GM12878 (cell line): ENCODE data around the gene PASK. TPM values are rescaled to one million over a fixed set of nuclear protein-coding genes. Genes with fewer than 3 reads are reported as not detected.
A peak's percentile ranks its signal among the peaks of the same experiment; 100 is the strongest.

Experiments used
- ATAC-seq: fragments of 200-7000 bp; cut with Tn5 transposase; 3 replicates; pipeline ENCODE4 v1.9.1; 2020; ENCODE audit warnings: mild to moderate bottlenecking, moderate library complexity
- BruUV-seq: library from RNA; stranded (reverse); fragments of 400-500 nt; replicated peaks from 2 replicates; lab custom pipeline; 2021; lab: Mats Ljungman, UMichigan
- CTCF ChIA-PET: fragments of 300-600 bp; sonication (Branson Sonifier 250); formaldehyde crosslinking; extraction: SDS; loops from one replicate; lab custom pipeline; 2021; ENCODE audit warnings: inconsistent platforms; lab: Yijun Ruan, JAX
- POLR2A ChIA-PET: fragments of 350-600 bp; formaldehyde crosslinking; extraction: SDS; loops from one replicate; lab custom pipeline; 2021; ENCODE audit warnings: inconsistent platforms; lab: Charles Lee
- RAD21 ChIA-PET: fragments of 300-600 bp; sonication (Branson Sonifier 250); formaldehyde crosslinking; loops from one replicate; lab custom pipeline; 2023; ENCODE audit warnings: antibody characterized with exemption; ENCODE audit not compliant: unreplicated experiment; lab: Charles Lee
- SMC1A ChIA-PET: fragments of 300-600 bp; sonication (Branson Sonifier 250); formaldehyde crosslinking; loops from one replicate; lab custom pipeline; 2023; ENCODE audit not compliant: unreplicated experiment, uncharacterized antibody; lab: Charles Lee
- DNase-seq: peaks from one replicate; pipeline ENCODE4 v3.0.0-alpha.2; 2011; ENCODE audit warnings: low read depth, low spot score
- FAIRE-seq: peaks from 3 replicates; lab custom pipeline; 2011; peaks lifted over from hg19 to GRCh38; lab: Jason Lieb, UNC
- H2AFZ ChIP-seq: 2 replicates; pipeline ENCODE4 v1.6.0; 2011; ENCODE audit warnings: low read depth, low read length, control low read depth; ENCODE audit not compliant: control insufficient read depth
- H3K27ac ChIP-seq: 2 replicates; pipeline ENCODE4 v1.5.1; 2011; ENCODE audit warnings: control low read depth; ENCODE audit not compliant: control insufficient read depth, insufficient read depth
- H3K27me3 ChIP-seq, 2 experiments: replicated peaks in 1 of 2; 2 replicates each; pipeline versions ENCODE4 v1.6.0 to v1.6.1; 2011; ENCODE audit warnings: low read length in 1 of 2; ENCODE audit not compliant: control insufficient read depth in 2 of 2, insufficient read depth in 2 of 2
- H3K36me3 ChIP-seq, 2 experiments: 2 replicates each; pipeline ENCODE4 v1.5.1; 2011; ENCODE audit warnings: low read length in 1 of 2; ENCODE audit not compliant: control insufficient read depth in 2 of 2, insufficient read depth in 2 of 2
- H3K4me1 ChIP-seq: 2 replicates; pipeline ENCODE4 v1.6.1; 2011; ENCODE audit warnings: mild to moderate bottlenecking, low read length, moderate library complexity, mixed read lengths; ENCODE audit not compliant: control insufficient read depth, insufficient read depth
- H3K4me2 ChIP-seq: 2 replicates; pipeline ENCODE4 v1.6.0; 2011; ENCODE audit warnings: control low read depth; ENCODE audit not compliant: control insufficient read depth, insufficient read depth
- H3K4me3 ChIP-seq: fragments of 200-600 bp; sonication (generic); 2 replicates; pipeline ENCODE4 v1.5.1; 2016
- H3K79me2 ChIP-seq: 2 replicates; pipeline ENCODE4 v1.6.0; 2011; ENCODE audit warnings: low read length; ENCODE audit not compliant: control insufficient read depth, insufficient read depth
- H3K9ac ChIP-seq: 2 replicates; pipeline ENCODE4 v1.8.0; 2011; ENCODE audit warnings: low read length, control low read depth, mixed read lengths; ENCODE audit not compliant: control insufficient read depth, insufficient read depth
- H3K9me3 ChIP-seq: replicated peaks from 3 replicates; pipeline ENCODE4 v1.5.1; 2011; ENCODE audit warnings: mild to moderate bottlenecking, low read length; ENCODE audit not compliant: control insufficient read depth, insufficient read depth
- H4K20me1 ChIP-seq: 2 replicates; pipeline ENCODE4 v1.6.0; 2011; ENCODE audit not compliant: control insufficient read depth, insufficient read depth
- JUNB ChIP-seq: IDR thresholded peaks from 2 replicates; pipeline ENCODE4 v1.6.1; 2016; ENCODE audit warnings: antibody characterized with exemption, mild to moderate bottlenecking
- MTA3 ChIP-seq: IDR thresholded peaks from 2 replicates; pipeline ENCODE4 v1.6.1; 2012; ENCODE audit warnings: low read length, inconsistent platforms, borderline replicate concordance
- NFYA ChIP-seq: IDR thresholded peaks from 2 replicates; pipeline ENCODE4 v1.6.1; 2011; ENCODE audit warnings: low read depth, mild to moderate bottlenecking, low read length, improper control_type of control experiment, borderline replicate concordance
- WGBS: methylation state at CpG from one replicate; pipeline ENCODE4 v1.1.6; 2016; ENCODE audit warnings: low lambda C conversion rate; ENCODE audit not compliant: insufficient replicate concordance, insufficient coverage; ENCODE audit errors: missing lambda C conversion rate; 5-methylcytosine and 5-hydroxymethylcytosine counted together
- in situ Hi-C: fragments of 300-500 bp; cut with MboI; formaldehyde crosslinking; loops from 9 replicates; pipeline ENCODE4 v1.14.3; 2018; ENCODE audit warnings: mixed read lengths
- intact Hi-C: fragments of 100-400 bp; cut with micrococcal nuclease; formaldehyde crosslinking; loops from one replicate; pipeline ENCODE4 v1.14.2; 2022; ENCODE audit not compliant: unreplicated experiment
- polyA plus RNA-seq, 11 experiments: library from polyadenylated mRNA; depleted of rRNA in 4 of 11; unstranded in 6 of 11; stranded (reverse) in 5 of 11; fragments of >200 nt; fragmentation: Nextera tagmentation in 4 of 11; fragmentation: Illumina TruSeq in 1 of 11; extraction: Ambion mirVana in 4 of 11; extraction: Trizol in 1 of 11; gene quantifications; 1 replicate in 1 of 11; 2 replicates in 10 of 11; pipeline versions ENCODE4 v1.2.1 to v1.2.3, GENCODE V29; 2011 to 2016; ENCODE audit warnings: inconsistent platforms in 2 of 11, missing spikeins in 2 of 11, low read depth in 1 of 11
- total RNA-seq, 4 experiments: library from RNA; depleted of rRNA in 3 of 4; stranded (reverse); fragments of >200 nt in 3 of 4; fragmentation: Illumina TruSeq in 1 of 4; extraction: Trizol in 1 of 4; gene quantifications; 2 replicates each; pipeline versions ENCODE4 v1.2.1 to v1.2.3, GENCODE V29; 2013 to 2021

Gene PASK
- total and polyA plus RNA-seq, 10 of the 15 experiments (the other 5 are each of a cell fraction or from before 2014, with no cell fraction given), result 9.6 to 62.2 (median 28.5) TPM

DNA sequence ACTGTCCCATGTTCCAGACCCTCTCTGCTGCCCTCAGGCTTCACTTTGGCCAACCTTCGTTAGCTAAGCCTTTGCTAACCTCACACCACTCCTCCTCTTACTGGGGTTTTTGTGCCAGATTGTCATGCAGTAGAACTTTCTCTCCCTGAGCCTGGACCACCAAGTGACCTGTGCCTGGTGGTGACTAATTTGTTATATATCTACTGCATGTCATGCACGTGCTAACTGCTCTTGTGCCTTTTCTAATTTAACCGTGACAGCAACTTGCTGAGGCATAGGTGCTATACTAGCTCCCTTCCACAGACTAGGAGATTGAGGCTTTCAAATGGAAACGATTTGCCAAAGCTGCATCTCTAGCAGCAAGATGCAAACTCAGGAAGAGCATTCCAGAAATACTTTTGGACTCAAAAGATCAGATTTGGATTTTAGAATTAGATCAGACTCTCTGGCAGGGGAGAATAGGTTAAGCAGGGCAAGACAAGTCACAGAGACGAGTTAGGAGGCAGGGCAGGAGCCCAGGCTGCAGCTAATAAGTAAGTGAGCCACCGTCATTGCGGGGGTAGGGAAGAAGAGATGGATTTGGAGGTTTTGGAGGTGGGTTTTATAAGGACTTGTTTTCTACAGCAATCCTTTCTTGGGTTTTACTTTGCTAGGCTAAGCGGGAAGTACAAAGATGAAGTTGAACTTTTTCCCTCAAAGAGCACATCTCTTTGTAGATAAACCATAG lies 2.8 kb upstream of the PASK start:
- 85% methylated on average over 8 of the region's 8 CpGs for WGBS
- Histone ChIP-seq H3K27me3 (no peaks in the 10 kb centered on the region), H3K9me3 (no peaks in the 10 kb centered on the region), H3K36me3 (peaks cover 4 to 12% of the 10 kb centered on the region in 2 experiments; a peak in 3 of 4 replicates)
- in situ Hi-C loops, result no loop called here
- no peak for TF ChIP-seq MTA3
- TF ChIP-seq JUNB, result no peak
- no peak for TF ChIP-seq NFYA
- TF ChIP-seq, all 136 proteins: peak for 0
- ATAC-seq, result no peak
- Histone ChIP-seq H4K20me1 (no peaks in the 10 kb centered on the region), H3K9ac (peak overlapping the region; percentile 4; the same call in 1 of the 2 replicates), H3K79me2 (peaks cover 36% of the 10 kb centered on the region), H3K4me1 (peaks cover 19% of the 10 kb centered on the region), H3K27ac (no peak overlapping the region), H2AFZ (no peak overlapping the region), H3K4me3 (0 out of 2 replicates have a peak overlapping the region, but pooled peaks have one; percentile 74), H3K4me2 (peak overlapping the region; percentile 27)
- CTCF ChIA-PET, result interaction anchor here (0.5 to 4.1 kb wide), 5 partner anchors 31 to 237 kb away, joined by 3 to 36 read pairs (median 4); no protein-coding TSS in a partner anchor
- no peak for FAIRE-seq
- RAD21 ChIA-PET, result interaction anchor here (0.6 to 3.6 kb wide), 4 partner anchors 42 to 164 kb away, joined by 3 to 62 read pairs (median 18); partner anchors contain the start of genes HDLBP, MTERF4 and SEPTIN2
- DNase-seq, result no peak
- POLR2A ChIA-PET, result interaction anchor here (0.9 to 3.4 kb wide), 2 partner anchors 64 to 73 kb away, joined by 4 to 12 read pairs; no protein-coding TSS in a partner anchor
- no TSS peak for BruUV-seq
- SMC1A ChIA-PET, result interaction anchor here (0.6 to 6.2 kb wide), 11 partner anchors 40 to 90 kb away, joined by 3 to 49 read pairs (median 4); no protein-coding TSS in a partner anchor
- intact Hi-C loops, result no loop called here
